Right lobe of liver (tissue), 6 donors: ENCODE measurements around the gene WHRN. TPM values are rescaled to one million over a fixed set of nuclear protein-coding genes. Genes with fewer than 3 reads are reported as not detected.

Experiments
- ATAC-seq, 4 donors: fragments of 200-7000 bp; cut with Tn5 transposase; one replicate each; pipeline ENCODE4 v1.9.1; 2020; ENCODE audit warnings: mild to moderate bottlenecking in 4 of 4, moderate library complexity in 4 of 4
- DNase-seq, 3 donors: peaks; one replicate each; pipeline ENCODE4 v3.0.0-alpha.2; 2020
- H3K27ac ChIP-seq, 3 donors: fragments of 200-600 bp; one replicate each; pipeline ENCODE4 v1.8.0; 2022
- H3K27me3 ChIP-seq, 2 donors: fragments of 200-600 bp; one replicate each; pipeline ENCODE4 v1.8.0; 2022
- H3K36me3 ChIP-seq, 4 donors: fragments of 200-600 bp; sonication (generic) in 1 of 4; one replicate each; pipeline versions ENCODE4 v1.5.1 to v1.8.0; 2017 to 2022; ENCODE audit warnings: control low read depth in 1 of 4
- H3K4me1 ChIP-seq, 4 donors: fragments of 200-600 bp; sonication (generic) in 1 of 4; one replicate each; pipeline versions ENCODE4 v1.5.1 to v1.8.0; 2017 to 2022; ENCODE audit warnings: control low read depth in 1 of 4
- H3K4me3 ChIP-seq, 3 donors: fragments of 200-600 bp; one replicate each; pipeline ENCODE4 v1.8.0; 2022
- H3K9me3 ChIP-seq, 4 donors: fragments of 200-600 bp; sonication (generic) in 1 of 4; one replicate each; pipeline versions ENCODE4 v1.5.1 to v1.8.0; 2017 to 2022; ENCODE audit warnings: control low read depth in 1 of 4
- CTCF ChIP-seq, 4 donors: fragments of 200-600 bp in 3 of 4; fragments of 450-650 bp in 1 of 4; IDR thresholded peaks; one replicate each; pipeline versions ENCODE4 v1.5.1 to v1.8.0; 2016 to 2022; ENCODE audit warnings: antibody characterized with exemption in 4 of 4, mild to moderate bottlenecking in 2 of 4
- POLR2A ChIP-seq: fragments of 450-650 bp; IDR thresholded peaks from one replicate; pipeline ENCODE4 v1.6.1; 2017; ENCODE audit warnings: antibody characterized with exemption, mild to moderate bottlenecking
- WGBS: methylation state at CpG from one replicate; pipeline ENCODE4 v1.1.6; 2018; ENCODE audit warnings: low coverage, low lambda C conversion rate; ENCODE audit not compliant: insufficient coverage; ENCODE audit errors: missing lambda C conversion rate; 5-methylcytosine and 5-hydroxymethylcytosine counted together
- intact Hi-C, 2 donors: fragments of 100-400 bp; cut with DNase I; formaldehyde crosslinking; loops; one replicate each; pipeline versions ENCODE4 v1.11.2 to v1.14.1; 2022
- total RNA-seq, 6 experiments: library from RNA; depleted of rRNA in 2 of 6; stranded (reverse); fragments of >200 nt in 2 of 6; fragmentation: NEBNext Ultra II Directional in 3 of 6; extraction: Animal tissue kit (Norgen Biotek cat#: 25700) in 3 of 6; gene quantifications; one replicate each; pipeline versions ENCODE4 v1.1.0 to v1.2.4, GENCODE V29; 2016 to 2023
- donor health status: DM: no; HTN: yes; CAD: no.
- donor health status: DM: no; HTN: no; CAD: no.
- donor health status: DM: no; HTN: no; CAD: no.
- donor health status: DM: no; HTN: yes; CAD: no.
- donor health status: DM: no; HTN: yes; CAD: no.

Gene WHRN
- total RNA-seq, 6 experiments from 2014 or later = 2.1 to 3.7 (median 2.7) TPM

- DNase-seq (no peak), ATAC-seq (peak; percentile 71 to 80 (median 77))
- Histone ChIP-seq H3K4me3 (no peak overlapping the region), H3K27me3 (no peaks in the 10 kb centered on the region), H3K27ac (peak overlapping the region; percentile 54 to 82 (median 55)), H3K9me3 (no peaks in the 10 kb centered on the region), H3K4me1 (peaks cover 0 to 40% (median 20%) of the 10 kb centered on the region in 4 donors), H3K36me3 (peaks cover 0 to 50% (median 16%) of the 10 kb centered on the region in 4 donors)
- 27% methylated on average over 6 of the region's 6 CpGs for WGBS
- intact Hi-C loops = no loop called here
- no peak for TF ChIP-seq POLR2A
- no peak for TF ChIP-seq CTCF (IDR thresholded peaks at IDR 0.05)
Measured at GRCh38 chr9:114364134-114365041, 140.9 kb downstream of the WHRN start.

- H3K27me3 ChIP-seq = no peaks in the 10 kb centered on the region
- H3K27ac ChIP-seq = peak overlapping the region; percentile 22 to 82 (median 55)
- H3K36me3 ChIP-seq = peaks cover 0 to 58% (median 21%) of the 10 kb centered on the region in 4 donors
- TF ChIP-seq CTCF (IDR thresholded peaks at IDR 0.05) (no peak), POLR2A (no peak)
- no peak overlapping the region for H3K4me3 ChIP-seq
- intact Hi-C loops = no loop called here
- 33% methylated on average over 1 of the region's 2 CpGs for WGBS
- ATAC-seq (no peak), DNase-seq (no peak)
- H3K4me1 ChIP-seq = peaks cover 0 to 34% (median 20%) of the 10 kb centered on the region in 4 donors
- H3K9me3 ChIP-seq = no peaks in the 10 kb centered on the region
Measured at GRCh38 chr9:114363424-114363823, 141.8 kb downstream of the WHRN start.

- Histone ChIP-seq H3K27ac (no peak overlapping the region), H3K4me1 (peaks cover 0 to 34% (median 20%) of the 10 kb centered on the region in 4 donors), H3K27me3 (no peaks in the 10 kb centered on the region), H3K9me3 (no peaks in the 10 kb centered on the region), H3K36me3 (peaks cover 0 to 60% (median 29%) of the 10 kb centered on the region in 4 donors), H3K4me3 (no peak overlapping the region)
- intact Hi-C loops = no loop called here
- ATAC-seq (no peak), DNase-seq (no peak)
- TF ChIP-seq POLR2A = no peak
- TF ChIP-seq CTCF (IDR thresholded peaks at IDR 0.05) = no peak
- 60% methylated on average over 2 of the region's 12 CpGs for WGBS
Measured at GRCh38 chr9:114362394-114362793, 142.9 kb downstream of the WHRN start.

GRCh38 chr9:114361542-114361941 lies 143.7 kb downstream of the WHRN start:
- 93% methylated on average over 3 of the region's 7 CpGs for WGBS
- Histone ChIP-seq H3K27ac (no peak overlapping the region), H3K4me1 (peaks cover 0 to 34% (median 20%) of the 10 kb centered on the region in 4 donors), H3K4me3 (no peak overlapping the region), H3K27me3 (no peaks in the 10 kb centered on the region), H3K36me3 (peaks cover 0 to 68% (median 35%) of the 10 kb centered on the region in 4 donors), H3K9me3 (no peaks in the 10 kb centered on the region)
- intact Hi-C loops = no loop called here
- no peak for ATAC-seq
- no peak for DNase-seq
- TF ChIP-seq CTCF (IDR thresholded peaks at IDR 0.05) (no peak), POLR2A (no peak)
